ENCODE measurements around the gene BCDIN3D.

BCDIN3D gene, protein sequence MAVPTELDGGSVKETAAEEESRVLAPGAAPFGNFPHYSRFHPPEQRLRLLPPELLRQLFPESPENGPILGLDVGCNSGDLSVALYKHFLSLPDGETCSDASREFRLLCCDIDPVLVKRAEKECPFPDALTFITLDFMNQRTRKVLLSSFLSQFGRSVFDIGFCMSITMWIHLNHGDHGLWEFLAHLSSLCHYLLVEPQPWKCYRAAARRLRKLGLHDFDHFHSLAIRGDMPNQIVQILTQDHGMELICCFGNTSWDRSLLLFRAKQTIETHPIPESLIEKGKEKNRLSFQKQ

DNA sequence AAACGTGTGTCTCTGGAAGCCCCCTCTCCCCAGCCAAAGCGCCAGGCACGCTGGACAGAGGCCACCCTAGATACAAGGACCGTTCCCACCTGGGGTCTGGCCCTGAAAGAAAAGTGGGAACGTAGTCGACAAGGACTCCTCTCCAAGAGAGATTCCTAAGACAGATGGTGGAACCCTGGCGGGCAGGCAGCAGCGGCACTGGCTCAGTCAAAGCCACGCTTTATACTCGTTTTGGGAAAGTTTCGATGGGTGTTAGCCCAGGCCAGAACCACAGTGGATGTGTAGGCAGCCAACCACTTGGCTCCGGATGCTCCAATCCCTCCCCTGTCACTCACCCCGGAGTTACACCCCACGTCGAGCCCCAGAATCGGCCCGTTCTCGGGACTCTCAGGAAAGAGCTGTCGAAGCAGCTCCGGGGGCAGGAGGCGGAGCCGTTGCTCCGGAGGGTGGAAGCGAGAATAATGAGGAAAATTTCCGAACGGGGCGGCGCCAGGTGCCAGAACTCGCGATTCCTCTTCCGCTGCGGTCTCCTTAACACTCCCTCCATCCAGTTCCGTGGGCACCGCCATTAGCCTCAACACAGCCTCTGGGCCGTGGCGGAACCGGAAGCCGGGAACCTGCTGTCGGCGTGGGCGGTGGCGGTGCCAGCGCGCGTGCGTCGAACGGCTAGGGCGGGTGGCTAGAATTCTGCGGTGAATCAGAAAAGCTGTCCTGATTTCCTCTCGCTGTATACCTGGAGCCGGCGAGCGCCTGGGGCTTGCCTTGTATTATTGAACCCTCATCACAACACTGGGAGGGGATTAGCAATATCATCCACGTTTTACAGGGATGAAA, at the start of gene BCDIN3D:
TSS of gene BCDIN3D (minus strand) at position 588 of the 834 bp plus-strand sequence. CDS start at position 569, 19 bp downstream.
- no peaks in the 10 kb centered on the region for H3K27me3 ChIP-seq (replicated peaks; ENCODE audit: control insufficient read depth, insufficient read depth, low read length)
- peak; percentile 92 for DNase-seq (ENCODE audit: extremely low read depth, insufficient read length)
- H3K4me3 ChIP-seq (replicated peaks; ENCODE audit: low read depth, low read length), result peak within 1 kb of the TSS; percentile 89
- TF ChIP-seq, protein P1, sequence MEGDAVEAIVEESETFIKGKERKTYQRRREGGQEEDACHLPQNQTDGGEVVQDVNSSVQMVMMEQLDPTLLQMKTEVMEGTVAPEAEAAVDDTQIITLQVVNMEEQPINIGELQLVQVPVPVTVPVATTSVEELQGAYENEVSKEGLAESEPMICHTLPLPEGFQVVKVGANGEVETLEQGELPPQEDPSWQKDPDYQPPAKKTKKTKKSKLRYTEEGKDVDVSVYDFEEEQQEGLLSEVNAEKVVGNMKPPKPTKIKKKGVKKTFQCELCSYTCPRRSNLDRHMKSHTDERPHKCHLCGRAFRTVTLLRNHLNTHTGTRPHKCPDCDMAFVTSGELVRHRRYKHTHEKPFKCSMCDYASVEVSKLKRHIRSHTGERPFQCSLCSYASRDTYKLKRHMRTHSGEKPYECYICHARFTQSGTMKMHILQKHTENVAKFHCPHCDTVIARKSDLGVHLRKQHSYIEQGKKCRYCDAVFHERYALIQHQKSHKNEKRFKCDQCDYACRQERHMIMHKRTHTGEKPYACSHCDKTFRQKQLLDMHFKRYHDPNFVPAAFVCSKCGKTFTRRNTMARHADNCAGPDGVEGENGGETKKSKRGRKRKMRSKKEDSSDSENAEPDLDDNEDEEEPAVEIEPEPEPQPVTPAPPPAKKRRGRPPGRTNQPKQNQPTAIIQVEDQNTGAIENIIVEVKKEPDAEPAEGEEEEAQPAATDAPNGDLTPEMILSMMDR (IDR thresholded peaks at IDR 0.05; ENCODE audit: insufficient read depth, low read length, poor library complexity, severe bottlenecking), result no peak
- H3K36me3 ChIP-seq (ENCODE audit: control insufficient read depth, insufficient read depth, low read length), result peaks cover 1% of the 10 kb centered on the region

DNA sequence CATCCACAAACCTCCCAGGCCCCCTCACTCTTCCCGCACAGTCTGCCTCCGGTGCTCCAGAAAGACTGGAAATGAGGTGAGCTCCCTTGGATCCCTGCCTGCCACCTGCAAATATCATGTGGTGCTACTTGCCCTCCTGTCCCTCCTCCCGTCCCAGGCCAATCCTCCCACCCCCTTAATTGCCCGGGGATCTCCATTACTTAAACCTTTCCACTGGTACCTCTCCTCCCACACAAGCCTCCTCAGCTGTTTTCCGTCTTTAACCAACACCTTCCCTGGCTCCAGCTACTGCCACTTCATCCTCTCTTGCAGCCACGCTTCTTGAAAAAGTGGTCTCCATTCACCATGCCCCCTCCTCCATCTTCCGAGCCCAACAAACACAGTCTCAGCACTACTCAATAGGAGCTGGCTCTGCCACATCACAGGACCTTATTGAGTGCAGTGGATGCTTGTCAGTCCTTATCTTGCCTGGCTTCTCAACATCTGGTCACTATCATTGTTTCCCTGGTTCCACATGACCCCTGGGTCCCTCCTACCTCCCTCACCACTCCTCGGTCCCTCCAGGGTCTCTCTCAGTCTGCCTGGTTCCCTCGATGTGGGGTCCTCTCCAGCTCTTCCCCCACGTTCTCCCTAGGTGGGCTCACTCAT, 49.3 kb upstream of the BCDIN3D start:
- Histone ChIP-seq H3K36me3 (ENCODE audit: control insufficient read depth, insufficient read depth, low read length) (no peaks in the 10 kb centered on the region), H3K4me3 (replicated peaks; ENCODE audit: low read depth, low read length) (no peak overlapping the region), H3K27me3 (replicated peaks; ENCODE audit: control insufficient read depth, insufficient read depth, low read length) (no peaks in the 10 kb centered on the region; the same call in 1 of the 2 replicates)
- TF ChIP-seq, protein P1 (IDR thresholded peaks at IDR 0.05; ENCODE audit: insufficient read depth, low read length, poor library complexity, severe bottlenecking), result no peak
- no peak for DNase-seq (ENCODE audit: extremely low read depth, insufficient read length)

DNA sequence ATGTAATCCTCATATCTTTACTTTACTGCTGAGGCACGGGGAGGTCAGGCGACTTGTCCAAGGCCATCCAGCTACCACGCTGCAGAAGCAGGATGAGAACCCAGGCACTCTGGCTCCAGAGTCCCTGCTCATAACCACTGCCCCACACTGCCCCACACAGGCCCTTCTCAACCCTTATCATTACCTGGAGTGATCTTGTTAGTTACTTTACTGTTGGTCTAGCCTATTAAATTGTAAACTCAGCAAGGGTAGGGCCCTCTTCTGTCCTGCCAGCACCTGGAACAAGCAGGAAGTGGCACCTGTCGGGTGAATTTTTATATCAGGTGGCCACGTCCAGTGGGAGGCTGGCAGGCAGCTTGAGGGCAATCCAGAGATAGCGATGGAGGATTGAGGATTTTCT, 48.6 kb upstream of the BCDIN3D start:
- H3K4me3 ChIP-seq (replicated peaks; ENCODE audit: low read depth, low read length), result no peak overlapping the region
- no peaks in the 10 kb centered on the region; the same call in 1 of the 2 replicates for H3K27me3 ChIP-seq (replicated peaks; ENCODE audit: control insufficient read depth, insufficient read depth, low read length)
- DNase-seq (ENCODE audit: extremely low read depth, insufficient read length), result no peak
- no peaks in the 10 kb centered on the region for H3K36me3 ChIP-seq (ENCODE audit: control insufficient read depth, insufficient read depth, low read length)
- TF ChIP-seq, protein P1 (IDR thresholded peaks at IDR 0.05; ENCODE audit: insufficient read depth, low read length, poor library complexity, severe bottlenecking), result no peak

DNA sequence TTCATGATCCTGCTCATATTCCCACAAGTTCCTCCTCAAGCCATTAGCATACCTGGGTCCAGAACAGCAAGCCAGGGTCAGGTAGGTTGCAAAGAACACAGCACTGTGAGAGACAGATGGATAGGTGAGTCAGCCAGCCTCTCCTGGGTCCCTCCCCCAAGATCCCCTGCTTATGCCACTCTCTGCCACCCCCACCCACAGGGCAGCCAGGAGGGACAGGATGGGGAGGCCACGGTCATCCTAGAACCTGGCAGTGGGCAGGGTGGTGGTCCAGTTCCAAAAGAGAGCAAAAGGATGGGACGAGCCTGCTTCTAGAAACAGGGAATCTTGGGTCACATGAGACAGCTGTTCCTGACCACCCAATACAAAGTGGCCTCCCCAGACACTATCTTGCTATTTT, 48.1 kb upstream of the BCDIN3D start:
- DNase-seq (ENCODE audit: extremely low read depth, insufficient read length), result no peak
- TF ChIP-seq, protein P1 (IDR thresholded peaks at IDR 0.05; ENCODE audit: insufficient read depth, low read length, poor library complexity, severe bottlenecking), result no peak
- Histone ChIP-seq H3K4me3 (replicated peaks; ENCODE audit: low read depth, low read length) (no peak overlapping the region), H3K27me3 (replicated peaks; ENCODE audit: control insufficient read depth, insufficient read depth, low read length) (no peaks in the 10 kb centered on the region; the same call in 1 of the 2 replicates), H3K36me3 (ENCODE audit: control insufficient read depth, insufficient read depth, low read length) (no peaks in the 10 kb centered on the region)

DNA sequence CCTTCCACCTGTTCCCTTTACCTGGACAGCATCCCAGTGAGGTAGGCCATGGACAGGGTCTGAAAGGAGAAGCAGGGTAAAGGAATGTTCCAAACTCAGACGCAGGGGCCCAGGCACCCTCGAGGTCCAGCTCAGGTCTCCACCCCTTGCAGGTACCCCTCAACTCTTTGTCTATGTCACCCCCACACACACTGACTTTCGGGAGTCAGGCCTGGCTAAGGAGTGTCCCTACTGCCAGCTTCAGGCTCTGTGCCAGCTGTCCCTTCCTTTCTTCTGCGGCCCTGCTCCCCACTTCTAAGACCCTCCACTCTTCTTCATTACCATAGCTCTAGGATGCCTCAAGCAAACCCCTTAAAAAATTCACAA, 47.2 kb upstream of the BCDIN3D start:
- H3K27me3 ChIP-seq (replicated peaks; ENCODE audit: control insufficient read depth, insufficient read depth, low read length), result no peaks in the 10 kb centered on the region; the same call in 1 of the 2 replicates
- no peaks in the 10 kb centered on the region for H3K36me3 ChIP-seq (ENCODE audit: control insufficient read depth, insufficient read depth, low read length)
- H3K4me3 ChIP-seq (replicated peaks; ENCODE audit: low read depth, low read length), result no peak overlapping the region
- DNase-seq (ENCODE audit: extremely low read depth, insufficient read length), result no peak
- TF ChIP-seq, protein P1 (IDR thresholded peaks at IDR 0.05; ENCODE audit: insufficient read depth, low read length, poor library complexity, severe bottlenecking), result no peak
